HepG2 (cell line): ENCODE results near the gene MED15. TPM values are rescaled to one million over a fixed set of nuclear protein-coding genes. Genes with fewer than 3 reads are reported as not detected.

Experiments used
- ATAC-seq: fragments of 200-7000 bp; cut with Tn5 transposase; 3 replicates; pipeline ENCODE4 v1.9.1; 2020; ENCODE audit warnings: mild to moderate bottlenecking, moderate library complexity
- BruUV-seq: library from RNA; stranded (reverse); fragments of 400-500 nt; replicated peaks from 2 replicates; lab custom pipeline; 2021; lab: Mats Ljungman, UMichigan
- CTCF ChIA-PET: fragments of 300-600 bp; formaldehyde crosslinking; extraction: SDS; loops from one replicate; lab custom pipeline; 2021; ENCODE audit warnings: low total read pairs, inconsistent platforms, low intra/inter-chr PET ratio; lab: Yijun Ruan, JAX
- POLR2A ChIA-PET: fragments of 350-600 bp; sonication (Branson Sonifier 250); formaldehyde crosslinking; loops from one replicate; lab custom pipeline; 2020; ENCODE audit warnings: antibody characterized with exemption, inconsistent platforms; lab: Yijun Ruan, JAX
- DNase-seq: peaks from one replicate; pipeline ENCODE4 v3.0.0-alpha.2; 2015; ENCODE audit warnings: low spot score
- FAIRE-seq: peaks from 3 replicates; lab custom pipeline; 2011; peaks lifted over from hg19 to GRCh38; lab: Jason Lieb, UNC
- H2AFZ ChIP-seq: one replicate; pipeline ENCODE4 v1.6.1; 2011; ENCODE audit warnings: low read length, inconsistent platforms
- H3K27ac ChIP-seq: fragments of 300-600 bp; 3 replicates; pipeline ENCODE4 v1.8.0; 2011; ENCODE audit warnings: mixed run types, mild to moderate bottlenecking, mixed read lengths, low read length, inconsistent platforms; ENCODE audit not compliant: insufficient read depth; ENCODE audit errors: extremely low read length
- H3K27me3 ChIP-seq, 2 experiments: fragments of 200-600 bp in 1 of 2; 2 replicates in 1 of 2; 3 replicates in 1 of 2; pipeline versions ENCODE4 v1.6.0 to v1.8.0; 2011; ENCODE audit warnings: low read length in 2 of 2, mild to moderate bottlenecking in 2 of 2, moderate library complexity in 2 of 2, inconsistent platforms in 1 of 2; ENCODE audit not compliant: insufficient read depth in 2 of 2, control insufficient read depth in 1 of 2
- H3K36me3 ChIP-seq, 2 experiments: fragments of 200-600 bp in 1 of 2; replicated peaks in 1 of 2; 2 replicates in 1 of 2; 3 replicates in 1 of 2; pipeline versions ENCODE4 v1.5.1 to v1.8.0; 2011; ENCODE audit warnings: low read length in 2 of 2, inconsistent platforms in 1 of 2; ENCODE audit not compliant: insufficient read depth in 2 of 2, control insufficient read depth in 1 of 2
- H3K4me1 ChIP-seq: 2 replicates; pipeline ENCODE4 v1.5.1; 2012; ENCODE audit warnings: low read length, inconsistent platforms; ENCODE audit not compliant: insufficient read depth
- H3K4me2 ChIP-seq: 2 replicates; pipeline ENCODE4 v1.6.0; 2011; ENCODE audit warnings: low read depth, low read length, inconsistent platforms
- H3K4me3 ChIP-seq, 3 experiments: fragments of 200-600 bp in 1 of 3; sonication (generic), shearing (Covaris generic) in 1 of 3; replicated peaks in 1 of 3; 2 replicates each; pipeline ENCODE4 v1.5.1; 2011 to 2016; ENCODE audit warnings: low read length in 3 of 3, inconsistent platforms in 2 of 3, low read depth in 2 of 3, mild to moderate bottlenecking in 2 of 3, control low read depth in 1 of 3, mixed read lengths in 1 of 3; ENCODE audit not compliant: insufficient read depth in 1 of 3
- H3K79me2 ChIP-seq: one replicate; pipeline ENCODE4 v1.6.1; 2011; ENCODE audit warnings: low read length, inconsistent platforms; ENCODE audit not compliant: insufficient read depth
- H3K9ac ChIP-seq: 2 replicates; pipeline ENCODE4 v1.6.0; 2011; ENCODE audit warnings: mild to moderate bottlenecking, low read depth, low read length, inconsistent platforms; ENCODE audit not compliant: insufficient read depth
- H3K9me3 ChIP-seq: 2 replicates; pipeline ENCODE4 v1.5.1; 2012; ENCODE audit warnings: mild to moderate bottlenecking, low read length
- H4K20me1 ChIP-seq: 2 replicates; pipeline ENCODE4 v1.6.0; 2011; ENCODE audit warnings: inconsistent platforms, mild to moderate bottlenecking, low read length, moderate library complexity; ENCODE audit not compliant: insufficient read depth
- HNF4A ChIP-seq: sonication (generic); formaldehyde crosslinking; IDR thresholded peaks from 2 replicates; pipeline ENCODE4 v1.4.0; 2020; ENCODE audit warnings: missing genetic modification reagents
- NR2F6 ChIP-seq, 2 experiments: IDR thresholded peaks; 2 replicates each; pipeline ENCODE4 v1.6.1; 2016; ENCODE audit warnings: antibody characterized with exemption in 1 of 2, mild to moderate bottlenecking in 1 of 2
- THRA ChIP-seq: sonication (generic); formaldehyde crosslinking; IDR thresholded peaks from 2 replicates; pipeline ENCODE4 v1.4.0; 2020; ENCODE audit warnings: missing genetic modification reagents, borderline replicate concordance
- ZNF121 ChIP-seq: sonication (generic); formaldehyde crosslinking; IDR thresholded peaks from 2 replicates; pipeline ENCODE4 v1.5.0; 2020; ENCODE audit warnings: mild to moderate bottlenecking, missing genetic modification reagents
- WGBS: methylation state at CpG from one replicate; pipeline ENCODE4 v1.1.6; 2017; ENCODE audit warnings: low lambda C conversion rate; 5-methylcytosine and 5-hydroxymethylcytosine counted together
- in situ Hi-C: cut with HindIII; loops from 2 replicates; pipeline ENCODE4 v1.10.0; 2017; ENCODE audit warnings: low pct_unique_long_range_greater_than_20kb; ENCODE audit not compliant: extremely low pct_ligation_motif_present
- intact Hi-C: fragments of 100-400 bp; cut with micrococcal nuclease; formaldehyde crosslinking; loops from one replicate; pipeline ENCODE4 v1.10.0; 2022; ENCODE audit not compliant: unreplicated experiment
- polyA plus RNA-seq, 8 experiments: library from polyadenylated mRNA; depleted of rRNA in 3 of 8; stranded (reverse) in 7 of 8; unstranded in 1 of 8; fragments of >200 nt; fragmentation: Illumina TruSeq in 4 of 8; extraction: Trizol in 4 of 8; gene quantifications; 2 replicates each; pipeline versions ENCODE4 v1.2.1 to v1.2.3, GENCODE V29; 2011 to 2016; ENCODE audit warnings: low read depth in 4 of 8, missing spikeins in 1 of 8, mixed read lengths in 1 of 8; ENCODE audit not compliant: insufficient read depth in 1 of 8
- total RNA-seq, 5 experiments: library from RNA; depleted of rRNA; stranded (reverse); fragments of >200 nt; fragmentation: Illumina TruSeq; extraction: Trizol; gene quantifications; 2 replicates each; pipeline ENCODE4 v1.2.3, GENCODE V29; 2016; ENCODE audit warnings: low read depth in 1 of 5
- TF ChIP-seq, protein P1 (sequence below): sonication (generic); formaldehyde crosslinking; IDR thresholded peaks from one replicate; pipeline ENCODE4 v1.5.1; 2020; ENCODE audit warnings: mild to moderate bottlenecking, missing genetic modification reagents; ENCODE audit errors: not compliant biosample characterization

The MED15 gene
- total and polyA plus RNA-seq, 2 of the 13 experiments (the other 11 are each of a cell fraction or from before 2014, with no cell fraction given), result 14.3 to 27.0 TPM

- Histone ChIP-seq H3K79me2 (peaks cover 76% of the 10 kb centered on the region), H3K9me3 (no peaks in the 10 kb centered on the region), H3K9ac (no peak overlapping the region), H2AFZ (no peak overlapping the region), H3K4me1 (peaks cover 47% of the 10 kb centered on the region), H3K27ac (peak overlapping the region; percentile 41), H3K4me3 (no peak overlapping the region), H3K4me2 (peak overlapping the region; percentile 46), H4K20me1 (peaks cover 36% of the 10 kb centered on the region), H3K36me3 (peaks cover 8 to 21% of the 10 kb centered on the region in 2 experiments; a peak in 4 of 5 replicates), H3K27me3 (peaks cover 0 to 4% of the 10 kb centered on the region in 2 experiments; a peak in 1 of 5 replicates)
- WGBS, result 89% methylated on average over 10 of the region's 10 CpGs
- intact Hi-C loops, result no loop called here
- no peak for ATAC-seq
- TF ChIP-seq THRA, result no peak
- peak; percentile 58; the same call in 1 of the 2 replicates for TF ChIP-seq ZNF121
- ChIA-PET CTCF (no interaction called here), POLR2A (no interaction called here)
- no peak for DNase-seq
- no peak for FAIRE-seq
- in situ Hi-C loops, result no loop called here
- no TSS peak for BruUV-seq
These were observed 3.6 kb downstream of the MED15 start for GRCh38 chr22:20510811-20511577.

DNA sequence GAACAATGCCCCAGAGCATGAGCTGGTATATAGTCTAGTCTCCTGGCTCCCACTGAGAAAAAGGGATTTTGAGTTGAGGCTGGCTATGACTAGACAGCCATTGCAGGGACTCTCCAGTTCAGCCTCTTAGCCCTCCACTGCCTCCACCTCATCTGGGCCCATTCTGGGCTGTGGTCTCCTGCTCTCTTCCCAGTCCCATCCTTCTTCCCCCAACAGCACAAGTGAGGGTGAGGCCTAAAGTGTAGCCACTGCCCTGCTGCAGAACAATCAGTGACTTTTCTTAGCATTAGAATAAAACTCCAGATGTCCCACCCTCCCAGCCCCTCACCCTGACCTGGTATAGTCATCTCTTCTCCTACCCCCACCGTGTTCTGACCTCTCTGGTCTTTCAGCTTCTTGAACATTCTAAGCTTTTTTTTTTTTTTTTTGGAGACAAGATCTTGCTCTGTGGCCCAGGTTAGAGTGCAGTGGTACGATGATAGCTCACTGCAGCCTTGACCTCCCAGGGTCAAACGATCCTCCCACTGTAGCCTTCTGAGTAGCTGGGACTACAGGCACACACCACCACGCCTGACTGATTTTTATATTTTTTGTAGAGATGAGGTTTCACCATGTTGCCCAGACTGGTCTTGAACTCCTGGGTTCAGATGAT lies 4.3 kb downstream of the MED15 start:
- H3K4me1 ChIP-seq, result peaks cover 41% of the 10 kb centered on the region
- in situ Hi-C loops, result no loop called here
- TF ChIP-seq HNF4A (0 out of 2 replicates have a peak, but pooled peaks have one; percentile 12), NR2F6 (IDR thresholded peaks at IDR 0.05) (peak; percentile 65), NR2F6 (CRISPR knock-in tag; IDR thresholded peaks at IDR 0.05) (peak; percentile 63; the same call in 1 of the 2 replicates)
- TF ChIP-seq, protein P1, sequence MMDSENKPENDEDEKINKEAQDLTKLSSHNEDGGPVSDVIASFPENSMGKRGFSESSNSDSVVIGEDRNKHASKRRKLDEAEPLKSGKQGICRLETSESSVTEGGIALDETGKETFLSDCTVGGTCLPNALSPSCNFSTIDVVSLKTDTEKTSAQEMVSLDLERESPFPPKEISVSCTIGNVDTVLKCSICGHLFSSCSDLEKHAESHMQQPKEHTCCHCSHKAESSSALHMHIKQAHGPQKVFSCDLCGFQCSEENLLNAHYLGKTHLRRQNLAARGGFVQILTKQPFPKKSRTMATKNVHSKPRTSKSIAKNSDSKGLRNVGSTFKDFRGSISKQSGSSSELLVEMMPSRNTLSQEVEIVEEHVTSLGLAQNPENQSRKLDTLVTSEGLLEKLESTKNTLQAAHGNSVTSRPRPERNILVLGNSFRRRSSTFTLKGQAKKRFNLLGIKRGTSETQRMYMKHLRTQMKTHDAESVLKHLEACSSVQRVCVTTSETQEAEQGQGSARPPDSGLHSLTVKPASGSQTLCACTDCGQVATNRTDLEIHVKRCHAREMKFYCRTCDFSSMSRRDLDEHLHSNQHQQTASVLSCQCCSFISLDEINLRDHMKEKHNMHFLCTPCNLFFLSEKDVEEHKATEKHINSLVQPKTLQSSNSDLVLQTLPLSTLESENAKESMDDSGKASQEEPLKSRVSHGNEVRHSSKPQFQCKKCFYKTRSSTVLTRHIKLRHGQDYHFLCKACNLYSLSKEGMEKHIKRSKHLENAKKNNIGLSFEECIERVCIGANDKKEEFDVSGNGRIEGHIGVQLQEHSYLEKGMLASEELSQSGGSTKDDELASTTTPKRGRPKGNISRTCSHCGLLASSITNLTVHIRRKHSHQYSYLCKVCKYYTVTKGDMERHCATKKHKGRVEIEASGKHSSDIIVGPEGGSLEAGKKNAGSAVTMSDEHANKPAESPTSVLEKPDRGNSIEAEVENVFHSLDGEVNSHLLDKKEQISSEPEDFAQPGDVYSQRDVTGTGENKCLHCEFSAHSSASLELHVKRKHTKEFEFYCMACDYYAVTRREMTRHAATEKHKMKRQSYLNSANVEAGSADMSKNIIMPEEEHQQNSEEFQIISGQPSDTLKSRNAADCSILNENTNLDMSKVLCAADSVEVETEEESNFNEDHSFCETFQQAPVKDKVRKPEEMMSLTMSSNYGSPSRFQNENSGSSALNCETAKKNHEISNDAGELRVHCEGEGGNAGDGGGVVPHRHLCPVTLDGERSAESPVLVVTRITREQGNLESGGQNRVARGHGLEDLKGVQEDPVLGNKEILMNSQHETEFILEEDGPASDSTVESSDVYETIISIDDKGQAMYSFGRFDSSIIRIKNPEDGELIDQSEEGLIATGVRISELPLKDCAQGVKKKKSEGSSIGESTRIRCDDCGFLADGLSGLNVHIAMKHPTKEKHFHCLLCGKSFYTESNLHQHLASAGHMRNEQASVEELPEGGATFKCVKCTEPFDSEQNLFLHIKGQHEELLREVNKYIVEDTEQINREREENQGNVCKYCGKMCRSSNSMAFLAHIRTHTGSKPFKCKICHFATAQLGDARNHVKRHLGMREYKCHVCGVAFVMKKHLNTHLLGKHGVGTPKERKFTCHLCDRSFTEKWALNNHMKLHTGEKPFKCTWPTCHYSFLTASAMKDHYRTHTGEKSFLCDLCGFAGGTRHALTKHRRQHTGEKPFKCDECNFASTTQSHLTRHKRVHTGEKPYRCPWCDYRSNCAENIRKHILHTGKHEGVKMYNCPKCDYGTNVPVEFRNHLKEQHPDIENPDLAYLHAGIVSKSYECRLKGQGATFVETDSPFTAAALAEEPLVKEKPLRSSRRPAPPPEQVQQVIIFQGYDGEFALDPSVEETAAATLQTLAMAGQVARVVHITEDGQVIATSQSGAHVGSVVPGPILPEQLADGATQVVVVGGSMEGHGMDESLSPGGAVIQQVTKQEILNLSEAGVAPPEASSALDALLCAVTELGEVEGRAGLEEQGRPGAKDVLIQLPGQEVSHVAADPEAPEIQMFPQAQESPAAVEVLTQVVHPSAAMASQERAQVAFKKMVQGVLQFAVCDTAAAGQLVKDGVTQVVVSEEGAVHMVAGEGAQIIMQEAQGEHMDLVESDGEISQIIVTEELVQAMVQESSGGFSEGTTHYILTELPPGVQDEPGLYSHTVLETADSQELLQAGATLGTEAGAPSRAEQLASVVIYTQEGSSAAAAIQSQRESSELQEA (CRISPR knock-in tag), result no peak

More for the DNA sequence above, 4.3 kb downstream of the MED15 start:
- Histone ChIP-seq H2AFZ (no peak overlapping the region), H4K20me1 (peaks cover 42% of the 10 kb centered on the region), H3K9ac (no peak overlapping the region), H3K9me3 (no peaks in the 10 kb centered on the region), H3K27me3 (peaks cover 0 to 4% of the 10 kb centered on the region in 2 experiments; a peak in 2 of 5 replicates), H3K4me3 (no peak overlapping the region), H3K4me2 (peak overlapping the region; percentile 46), H3K36me3 (peaks cover 9 to 24% of the 10 kb centered on the region in 2 experiments; a peak in 4 of 5 replicates), H3K79me2 (peaks cover 81% of the 10 kb centered on the region), H3K27ac (peak overlapping the region; percentile 41)
- ATAC-seq (no peak), DNase-seq (no peak), FAIRE-seq (no peak)
- CTCF ChIA-PET, result no interaction called here
- WGBS, result 33% methylated on average over 4 of the region's 4 CpGs
- POLR2A ChIA-PET, result interaction anchor here (0.6 to 1.2 kb wide), 3 partner anchors 16 to 41 kb away, joined by 3 read pairs; partner anchors contain the start of gene KLHL22
- no TSS peak for BruUV-seq
- intact Hi-C loops, result no loop called here
